Erythroblast (primary cell): ENCODE results near the gene AMPD3.

Experiments
- GATA1 ChIP-seq: IDR thresholded peaks from 2 replicates; pipeline ENCODE4 v1.6.1; 2011; ENCODE audit warnings: low read depth, mild to moderate bottlenecking, control low read depth, low read length, moderate library complexity
- POLR2A ChIP-seq: IDR thresholded peaks from 2 replicates; pipeline ENCODE4 v1.6.1; 2011; ENCODE audit warnings: mild to moderate bottlenecking, low read length

DNA sequence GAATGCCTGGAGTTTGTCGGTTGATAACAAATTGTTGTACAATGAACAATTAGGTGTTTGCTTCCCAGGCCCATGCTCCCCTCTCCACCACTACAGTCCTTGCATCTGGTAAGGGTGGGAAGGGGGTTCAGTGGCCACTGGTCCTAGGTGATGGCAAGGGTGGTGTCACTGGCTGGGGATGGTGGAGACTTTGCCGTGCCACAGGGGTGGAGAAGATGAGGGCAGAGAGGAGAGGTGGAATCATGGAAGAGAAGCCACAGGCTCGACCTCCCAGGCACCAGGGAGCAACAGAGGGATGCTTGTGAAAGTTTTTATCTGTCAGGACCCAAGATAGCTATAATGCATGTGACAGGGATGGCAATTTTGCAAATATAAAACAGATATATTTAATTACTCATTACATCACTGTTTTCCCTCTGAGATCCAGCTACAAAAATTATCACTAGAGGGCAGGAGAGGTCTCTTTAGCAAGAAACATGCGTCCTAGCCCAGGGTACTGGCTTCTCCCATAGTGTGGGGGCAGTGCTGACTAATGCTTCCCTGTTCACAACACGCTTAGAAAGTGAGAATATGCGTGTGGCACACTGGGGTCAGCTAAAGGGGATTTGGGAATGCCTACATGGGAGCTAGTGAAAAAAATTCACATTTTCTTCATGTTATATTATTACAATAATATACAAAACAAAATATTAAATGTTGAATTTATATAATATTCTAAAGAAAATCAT, 49.0 kb upstream of the AMPD3 start:
- TF ChIP-seq GATA1, result no peak
- TF ChIP-seq POLR2A, result no peak
